IPS-20b (cell line): ENCODE measurements around the gene ALCAM.

Experiments
- H3K27ac ChIP-seq: one replicate; pipeline ENCODE4 v1.5.1; 2013; ENCODE audit warnings: low read length
- H3K27me3 ChIP-seq: 2 replicates; pipeline ENCODE4 v1.6.1; 2013; ENCODE audit warnings: mild to moderate bottlenecking, low read length, inconsistent platforms; ENCODE audit not compliant: insufficient read depth
- H3K36me3 ChIP-seq: 2 replicates; pipeline ENCODE4 v1.6.1; 2013; ENCODE audit warnings: low read depth, mild to moderate bottlenecking, inconsistent platforms, low read length, moderate library complexity; ENCODE audit not compliant: insufficient read depth
- H3K4me1 ChIP-seq: 2 replicates; pipeline ENCODE4 v1.6.1; 2013; ENCODE audit warnings: mild to moderate bottlenecking, control low read depth, inconsistent platforms, low read length, moderate library complexity; ENCODE audit not compliant: insufficient read depth
- H3K4me3 ChIP-seq: 2 replicates; pipeline ENCODE4 v1.5.1; 2013; ENCODE audit warnings: mild to moderate bottlenecking, low read length, inconsistent platforms
- H3K9ac ChIP-seq: 2 replicates; pipeline ENCODE4 v1.6.1; 2013; ENCODE audit warnings: low read depth, mild to moderate bottlenecking, inconsistent platforms, low read length, moderate library complexity
- H3K9me3 ChIP-seq: 2 replicates; pipeline ENCODE4 v1.6.1; 2013; ENCODE audit warnings: mild to moderate bottlenecking, low read depth, low read length, inconsistent platforms; ENCODE audit not compliant: insufficient read depth

Gene ALCAM

GRCh38 chr3:105359098-105359762 lies 7.5 kb upstream of the ALCAM start:
- H3K27ac ChIP-seq = no peak overlapping the region
- H3K4me1 ChIP-seq = peaks cover 5% of the 10 kb centered on the region; the same call in 1 of the 2 replicates
- no peaks in the 10 kb centered on the region for H3K9me3 ChIP-seq
- no peaks in the 10 kb centered on the region for H3K36me3 ChIP-seq
- H3K4me3 ChIP-seq = no peak overlapping the region
- H3K27me3 ChIP-seq = no peaks in the 10 kb centered on the region
- H3K9ac ChIP-seq = no peak overlapping the region

GRCh38 chr3:105360003-105360402 lies 6.7 kb upstream of the ALCAM start:
- Histone ChIP-seq H3K4me3 (no peak overlapping the region), H3K9me3 (no peaks in the 10 kb centered on the region), H3K27me3 (no peaks in the 10 kb centered on the region), H3K9ac (no peak overlapping the region), H3K27ac (no peak overlapping the region), H3K4me1 (peaks cover 13% of the 10 kb centered on the region), H3K36me3 (no peaks in the 10 kb centered on the region)

GRCh38 chr3:105362021-105362665 lies 4.6 kb upstream of the ALCAM start:
- H3K9me3 ChIP-seq = no peaks in the 10 kb centered on the region
- H3K27ac ChIP-seq = no peak overlapping the region
- no peak overlapping the region for H3K9ac ChIP-seq
- H3K27me3 ChIP-seq = no peaks in the 10 kb centered on the region; the same call in 1 of the 2 replicates
- no peak overlapping the region for H3K4me3 ChIP-seq
- peaks cover 9% of the 10 kb centered on the region; the same call in 1 of the 2 replicates for H3K4me1 ChIP-seq
- H3K36me3 ChIP-seq = no peaks in the 10 kb centered on the region

GRCh38 chr3:105364128-105364527 lies 2.6 kb upstream of the ALCAM start:
- Histone ChIP-seq H3K9me3 (no peaks in the 10 kb centered on the region), H3K4me1 (peaks cover 9% of the 10 kb centered on the region; the same call in 1 of the 2 replicates), H3K27me3 (peaks cover 17% of the 10 kb centered on the region; the same call in 1 of the 2 replicates), H3K27ac (no peak overlapping the region), H3K9ac (no peak overlapping the region), H3K36me3 (no peaks in the 10 kb centered on the region), H3K4me3 (no peak overlapping the region)

- H3K27ac ChIP-seq = no peak overlapping the region
- no peaks in the 10 kb centered on the region for H3K36me3 ChIP-seq
- H3K4me3 ChIP-seq = peak overlapping the region; percentile 91
- no peaks in the 10 kb centered on the region for H3K9me3 ChIP-seq
- H3K9ac ChIP-seq = peak overlapping the region; percentile 74; the same call in 1 of the 2 replicates
- peaks cover 26% of the 10 kb centered on the region; the same call in 1 of the 2 replicates for H3K27me3 ChIP-seq
- H3K4me1 ChIP-seq = peaks cover 9% of the 10 kb centered on the region; the same call in 1 of the 2 replicates
Observed at GRCh38 chr3:105365081-105365390, 1.7 kb upstream of the ALCAM start.

- no peaks in the 10 kb centered on the region for H3K36me3 ChIP-seq
- H3K9me3 ChIP-seq = no peaks in the 10 kb centered on the region
- H3K4me1 ChIP-seq = peaks cover 11% of the 10 kb centered on the region; the same call in 1 of the 2 replicates
- H3K4me3 ChIP-seq = peak overlapping the region; percentile 91
- peaks cover 26% of the 10 kb centered on the region; the same call in 1 of the 2 replicates for H3K27me3 ChIP-seq
- peak overlapping the region; percentile 74; the same call in 1 of the 2 replicates for H3K9ac ChIP-seq
- peak overlapping the region; percentile 31 for H3K27ac ChIP-seq
Observed at GRCh38 chr3:105365391-105366325, 1.1 kb upstream of the ALCAM start.

- Histone ChIP-seq H3K36me3 (no peaks in the 10 kb centered on the region), H3K27me3 (peaks cover 26% of the 10 kb centered on the region; the same call in 1 of the 2 replicates), H3K4me3 (peak overlapping the region; percentile 91), H3K4me1 (peaks cover 13% of the 10 kb centered on the region; the same call in 1 of the 2 replicates), H3K27ac (no peak overlapping the region), H3K9ac (peak overlapping the region; percentile 74; the same call in 1 of the 2 replicates), H3K9me3 (no peaks in the 10 kb centered on the region)
Observed at GRCh38 chr3:105367063-105367405, 325 bp downstream of the ALCAM start.

GRCh38 chr3:105367406-105368213 lies 901 bp downstream of the ALCAM start:
- Histone ChIP-seq H3K9me3 (no peaks in the 10 kb centered on the region), H3K27me3 (peaks cover 26% of the 10 kb centered on the region; the same call in 1 of the 2 replicates), H3K9ac (peak overlapping the region; percentile 74; the same call in 1 of the 2 replicates), H3K36me3 (no peaks in the 10 kb centered on the region), H3K4me3 (peak overlapping the region; percentile 91), H3K4me1 (peaks cover 13% of the 10 kb centered on the region), H3K27ac (no peak overlapping the region)

- H3K27ac ChIP-seq = no peak overlapping the region
- H3K9me3 ChIP-seq = no peaks in the 10 kb centered on the region
- peaks cover 13% of the 10 kb centered on the region for H3K4me1 ChIP-seq
Observed at GRCh38 chr3:105368566-105369499, 2.1 kb downstream of the ALCAM start.

More at GRCh38 chr3:105368566-105369499, 2.1 kb downstream of the ALCAM start:
- Histone ChIP-seq H3K36me3 (no peaks in the 10 kb centered on the region), H3K27me3 (peaks cover 26% of the 10 kb centered on the region; the same call in 1 of the 2 replicates), H3K4me3 (peak overlapping the region; percentile 91), H3K9ac (peak overlapping the region; percentile 74)
